IPS-NIHi7 (cell line): ENCODE measurements around the gene PTP4A2.

Experiments used
- DNase-seq: peaks from one replicate; pipeline ENCODE4 v3.0.0; 2012; ENCODE audit warnings: mixed read lengths; ENCODE audit errors: extremely low spot score

The PTP4A2 gene

GRCh38 chr1:31938184-31938975, at the start of gene PTP4A2:
Gene PTP4A2, minus strand, starts transcription at chr1:31938368. Its CDS starts 19,303 bp downstream, at chr1:31919065.
- peak; percentile 98 for DNase-seq

GRCh38 chr1:31987135-31987619, 49.0 kb upstream of the PTP4A2 start:
- DNase-seq = peak; percentile 29

- no peak for DNase-seq
These were observed 47.3 kb upstream of the PTP4A2 start for GRCh38 chr1:31985430-31985829.

GRCh38 chr1:31984419-31985347, 46.5 kb upstream of the PTP4A2 start:
- DNase-seq = no peak

- no peak for DNase-seq
These were observed 43.8 kb upstream of the PTP4A2 start for GRCh38 chr1:31981972-31982371.

- DNase-seq = no peak
These were observed 43.3 kb upstream of the PTP4A2 start for GRCh38 chr1:31981456-31981839.

GRCh38 chr1:31980835-31981455, 42.8 kb upstream of the PTP4A2 start:
- DNase-seq = no peak

GRCh38 chr1:31978843-31979400, 40.8 kb upstream of the PTP4A2 start:
- DNase-seq = peak; percentile 41

- DNase-seq = peak; percentile 89
These were observed 39.4 kb upstream of the PTP4A2 start for GRCh38 chr1:31977385-31978131.

- no peak for DNase-seq
These were observed 38.2 kb upstream of the PTP4A2 start for GRCh38 chr1:31976401-31976800.

GRCh38 chr1:31970873-31971272, 32.7 kb upstream of the PTP4A2 start:
- no peak for DNase-seq

GRCh38 chr1:31961536-31961935, 23.4 kb upstream of the PTP4A2 start:
- DNase-seq = no peak

- DNase-seq = no peak
These were observed 21.6 kb upstream of the PTP4A2 start for GRCh38 chr1:31959521-31960340.

- DNase-seq = no peak
These were observed 19.8 kb upstream of the PTP4A2 start for GRCh38 chr1:31957701-31958674.

- peak; percentile 69 for DNase-seq
These were observed 18.0 kb upstream of the PTP4A2 start for GRCh38 chr1:31955917-31956736.

GRCh38 chr1:31954607-31955283, 16.6 kb upstream of the PTP4A2 start:
- no peak for DNase-seq

- no peak for DNase-seq
These were observed 14.7 kb upstream of the PTP4A2 start for GRCh38 chr1:31952825-31953220.
